Measurements from ENCODE around the gene AHI1.

AHI1 gene

GRCh38 chr6:135274561-135275293, 222.8 kb downstream of the AHI1 start:
- no peak for DNase-seq (ENCODE audit: low spot score in 2 of 2)
- Histone ChIP-seq H3K9me3 (no peaks in the 10 kb centered on the region), H3K4me3 (no peak overlapping the region), H3K4me1 (peaks cover 3% of the 10 kb centered on the region), H3K36me3 (replicated peaks) (no peaks in the 10 kb centered on the region), H3K27me3 (ENCODE audit: low read depth) (no peaks in the 10 kb centered on the region)
- in situ Hi-C loops (cut with MboI; ENCODE audit: low sequenced_read_pairs), result no loop called here

- in situ Hi-C loops (cut with MboI; ENCODE audit: low sequenced_read_pairs), result no loop called here
- Histone ChIP-seq H3K27me3 (ENCODE audit: low read depth) (no peaks in the 10 kb centered on the region), H3K36me3 (replicated peaks) (no peaks in the 10 kb centered on the region), H3K4me3 (no peak overlapping the region), H3K4me1 (peaks cover 3% of the 10 kb centered on the region), H3K9me3 (no peaks in the 10 kb centered on the region)
- no peak for DNase-seq (ENCODE audit: low spot score in 2 of 2)
Observed at GRCh38 chr6:135271626-135272025, 225.9 kb downstream of the AHI1 start.

- in situ Hi-C loops (cut with MboI; ENCODE audit: low sequenced_read_pairs), result no loop called here
- no peaks in the 10 kb centered on the region for H3K27me3 ChIP-seq (ENCODE audit: low read depth)
- DNase-seq (ENCODE audit: low spot score in 2 of 2), result no peak
- no peaks in the 10 kb centered on the region for H3K36me3 ChIP-seq (replicated peaks)
- H3K4me1 ChIP-seq, result peaks cover 3% of the 10 kb centered on the region
- no peaks in the 10 kb centered on the region for H3K9me3 ChIP-seq
- no peak overlapping the region for H3K4me3 ChIP-seq
Observed at GRCh38 chr6:135270676-135271536, 226.6 kb downstream of the AHI1 start.

GRCh38 chr6:135269481-135269891, 228.1 kb downstream of the AHI1 start:
- H3K36me3 ChIP-seq (replicated peaks), result no peaks in the 10 kb centered on the region
- peaks cover 1% of the 10 kb centered on the region for H3K4me1 ChIP-seq
- in situ Hi-C loops (cut with MboI; ENCODE audit: low sequenced_read_pairs), result no loop called here
- DNase-seq (ENCODE audit: low spot score in 2 of 2), result no peak
- H3K4me3 ChIP-seq, result no peak overlapping the region
- no peaks in the 10 kb centered on the region for H3K27me3 ChIP-seq (ENCODE audit: low read depth)
- H3K9me3 ChIP-seq, result no peaks in the 10 kb centered on the region

GRCh38 chr6:135268740-135269139, 228.8 kb downstream of the AHI1 start:
- H3K4me3 ChIP-seq, result no peak overlapping the region
- H3K4me1 ChIP-seq, result no peaks in the 10 kb centered on the region
- no peaks in the 10 kb centered on the region for H3K9me3 ChIP-seq
- no peaks in the 10 kb centered on the region for H3K36me3 ChIP-seq (replicated peaks)
- in situ Hi-C loops (cut with MboI; ENCODE audit: low sequenced_read_pairs), result no loop called here
- DNase-seq (ENCODE audit: low spot score in 2 of 2), result no peak
- no peaks in the 10 kb centered on the region for H3K27me3 ChIP-seq (ENCODE audit: low read depth)

- Histone ChIP-seq H3K36me3 (replicated peaks) (no peaks in the 10 kb centered on the region), H3K9me3 (no peaks in the 10 kb centered on the region), H3K4me3 (no peak overlapping the region), H3K4me1 (no peaks in the 10 kb centered on the region), H3K27me3 (ENCODE audit: low read depth) (no peaks in the 10 kb centered on the region)
- DNase-seq (ENCODE audit: low spot score in 2 of 2), result no peak
- in situ Hi-C loops (cut with MboI; ENCODE audit: low sequenced_read_pairs), result no loop called here
Observed at GRCh38 chr6:135268263-135268662, 229.3 kb downstream of the AHI1 start.

GRCh38 chr6:135267085-135267484, 230.5 kb downstream of the AHI1 start:
- no peak for DNase-seq (ENCODE audit: low spot score in 2 of 2)
- H3K9me3 ChIP-seq, result no peaks in the 10 kb centered on the region
- no peaks in the 10 kb centered on the region for H3K36me3 ChIP-seq (replicated peaks)
- H3K4me3 ChIP-seq, result no peak overlapping the region
- H3K4me1 ChIP-seq, result no peaks in the 10 kb centered on the region
- in situ Hi-C loops (cut with MboI; ENCODE audit: low sequenced_read_pairs), result no loop called here
- H3K27me3 ChIP-seq (ENCODE audit: low read depth), result no peaks in the 10 kb centered on the region

- no peak for DNase-seq (ENCODE audit: low spot score in 2 of 2)
- in situ Hi-C loops (cut with MboI; ENCODE audit: low sequenced_read_pairs), result no loop called here
- no peak overlapping the region for H3K4me3 ChIP-seq
Observed at GRCh38 chr6:135266675-135267074, 230.9 kb downstream of the AHI1 start.

GRCh38 chr6:135265278-135265677, 232.3 kb downstream of the AHI1 start:
- Histone ChIP-seq H3K36me3 (replicated peaks) (no peaks in the 10 kb centered on the region), H3K4me3 (no peak overlapping the region), H3K9me3 (no peaks in the 10 kb centered on the region), H3K27me3 (ENCODE audit: low read depth) (no peaks in the 10 kb centered on the region), H3K4me1 (no peaks in the 10 kb centered on the region)
- in situ Hi-C loops (cut with MboI; ENCODE audit: low sequenced_read_pairs), result no loop called here
- no peak for DNase-seq (ENCODE audit: low spot score in 2 of 2)

More at GRCh38 chr6:135266675-135267074, 230.9 kb downstream of the AHI1 start:
- Histone ChIP-seq H3K36me3 (replicated peaks) (no peaks in the 10 kb centered on the region), H3K27me3 (ENCODE audit: low read depth) (no peaks in the 10 kb centered on the region), H3K4me1 (no peaks in the 10 kb centered on the region), H3K9me3 (no peaks in the 10 kb centered on the region)

- no peaks in the 10 kb centered on the region for H3K27me3 ChIP-seq (ENCODE audit: low read depth)
- no peaks in the 10 kb centered on the region for H3K9me3 ChIP-seq
- H3K36me3 ChIP-seq (replicated peaks), result no peaks in the 10 kb centered on the region
- in situ Hi-C loops (cut with MboI; ENCODE audit: low sequenced_read_pairs), result no loop called here
- H3K4me3 ChIP-seq, result no peak overlapping the region
- H3K4me1 ChIP-seq, result peaks cover 6% of the 10 kb centered on the region
- DNase-seq (ENCODE audit: low spot score in 2 of 2), result no peak
Observed at GRCh38 chr6:135261872-135262725, 235.4 kb downstream of the AHI1 start.

GRCh38 chr6:135260612-135261011, 236.9 kb downstream of the AHI1 start:
- Histone ChIP-seq H3K9me3 (no peaks in the 10 kb centered on the region), H3K36me3 (replicated peaks) (no peaks in the 10 kb centered on the region), H3K4me1 (peaks cover 14% of the 10 kb centered on the region), H3K27me3 (ENCODE audit: low read depth) (no peaks in the 10 kb centered on the region), H3K4me3 (no peak overlapping the region)
- DNase-seq (ENCODE audit: low spot score in 2 of 2), result no peak
- in situ Hi-C loops (cut with MboI; ENCODE audit: low sequenced_read_pairs), result no loop called here

GRCh38 chr6:135258970-135259369, 238.6 kb downstream of the AHI1 start:
- H3K4me1 ChIP-seq, result peaks cover 14% of the 10 kb centered on the region
- no peaks in the 10 kb centered on the region for H3K9me3 ChIP-seq
- no peak overlapping the region for H3K4me3 ChIP-seq
- no peak for DNase-seq (ENCODE audit: low spot score in 2 of 2)
- H3K27me3 ChIP-seq (ENCODE audit: low read depth), result no peaks in the 10 kb centered on the region
- H3K36me3 ChIP-seq (replicated peaks), result no peaks in the 10 kb centered on the region
- in situ Hi-C loops (cut with MboI; ENCODE audit: low sequenced_read_pairs), result no loop called here

GRCh38 chr6:135257631-135258405, 239.7 kb downstream of the AHI1 start:
- in situ Hi-C loops (cut with MboI; ENCODE audit: low sequenced_read_pairs), result no loop called here
- Histone ChIP-seq H3K27me3 (ENCODE audit: low read depth) (no peaks in the 10 kb centered on the region), H3K4me1 (peaks cover 15% of the 10 kb centered on the region), H3K9me3 (no peaks in the 10 kb centered on the region), H3K36me3 (replicated peaks) (no peaks in the 10 kb centered on the region), H3K4me3 (no peak overlapping the region)
- DNase-seq (ENCODE audit: low spot score in 2 of 2), result peak in 1 of 2 experiments; percentile 17

All from HAP-1 (cell line).